Cardiac muscle cell (in vitro differentiated cells and primary cell): ENCODE data around the gene DGKB. TPM values are rescaled to one million over a fixed set of nuclear protein-coding genes. Genes with fewer than 3 reads are reported as not detected.

Experiments used
- DNase-seq, 2 donors: peaks; one replicate each; pipeline versions ENCODE4 v3.0.0 to v3.0.0-alpha.2; 2010 to 2017; ENCODE audit warnings: low read depth in 1 of 2, low spot score in 1 of 2
- H3K27ac ChIP-seq: fragments of 200-600 bp; sonication (generic); 2 replicates; pipeline ENCODE4 v1.5.1; 2016
- H3K27me3 ChIP-seq: fragments of 200-600 bp; sonication (generic); 2 replicates; pipeline ENCODE4 v1.6.0; 2016; ENCODE audit warnings: control low read depth
- H3K36me3 ChIP-seq: fragments of 200-600 bp; sonication (generic); 2 replicates; pipeline ENCODE4 v1.5.1; 2016; ENCODE audit warnings: control low read depth
- H3K4me1 ChIP-seq: fragments of 200-600 bp; sonication (generic); 2 replicates; pipeline ENCODE4 v1.8.1; 2017; ENCODE audit warnings: low read depth, mild to moderate bottlenecking, mixed run types
- H3K4me3 ChIP-seq: fragments of 200-600 bp; sonication (generic); 2 replicates; pipeline ENCODE4 v1.5.1; 2016; ENCODE audit warnings: mild to moderate bottlenecking
- H3K9me3 ChIP-seq: fragments of 200-600 bp; sonication (generic); 2 replicates; pipeline ENCODE4 v1.5.1; 2017; ENCODE audit warnings: low read depth, mild to moderate bottlenecking, control low read depth
- polyA plus RNA-seq: library from polyadenylated mRNA; unstranded; fragments of >200 nt; fragmentation: Nextera tagmentation; extraction: Ambion mirVana; gene quantifications from 2 replicates; pipeline ENCODE4 v1.2.1, GENCODE V29; 2016
- total RNA-seq: library from RNA; depleted of rRNA; stranded (reverse); fragments of >200 nt; gene quantifications from 2 replicates; pipeline ENCODE4 v1.2.3, GENCODE V29; 2016
- TF ChIP-seq, protein P1 (sequence below): IDR thresholded peaks from 2 replicates; pipeline ENCODE4 v1.5.1; 2012; ENCODE audit warnings: low read depth, mild to moderate bottlenecking, low read length

Gene DGKB
- total and polyA plus RNA-seq, 2 experiments from 2014 or later = 0.07 to 0.86 TPM

GRCh38 chr7:14436878-14437277, 465.7 kb downstream of the DGKB start:
- Histone ChIP-seq H3K4me1 (no peaks in the 10 kb centered on the region), H3K27me3 (no peaks in the 10 kb centered on the region), H3K9me3 (no peaks in the 10 kb centered on the region), H3K4me3 (no peak overlapping the region), H3K36me3 (no peaks in the 10 kb centered on the region), H3K27ac (no peak overlapping the region)
- TF ChIP-seq, protein P1, sequence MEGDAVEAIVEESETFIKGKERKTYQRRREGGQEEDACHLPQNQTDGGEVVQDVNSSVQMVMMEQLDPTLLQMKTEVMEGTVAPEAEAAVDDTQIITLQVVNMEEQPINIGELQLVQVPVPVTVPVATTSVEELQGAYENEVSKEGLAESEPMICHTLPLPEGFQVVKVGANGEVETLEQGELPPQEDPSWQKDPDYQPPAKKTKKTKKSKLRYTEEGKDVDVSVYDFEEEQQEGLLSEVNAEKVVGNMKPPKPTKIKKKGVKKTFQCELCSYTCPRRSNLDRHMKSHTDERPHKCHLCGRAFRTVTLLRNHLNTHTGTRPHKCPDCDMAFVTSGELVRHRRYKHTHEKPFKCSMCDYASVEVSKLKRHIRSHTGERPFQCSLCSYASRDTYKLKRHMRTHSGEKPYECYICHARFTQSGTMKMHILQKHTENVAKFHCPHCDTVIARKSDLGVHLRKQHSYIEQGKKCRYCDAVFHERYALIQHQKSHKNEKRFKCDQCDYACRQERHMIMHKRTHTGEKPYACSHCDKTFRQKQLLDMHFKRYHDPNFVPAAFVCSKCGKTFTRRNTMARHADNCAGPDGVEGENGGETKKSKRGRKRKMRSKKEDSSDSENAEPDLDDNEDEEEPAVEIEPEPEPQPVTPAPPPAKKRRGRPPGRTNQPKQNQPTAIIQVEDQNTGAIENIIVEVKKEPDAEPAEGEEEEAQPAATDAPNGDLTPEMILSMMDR = no peak
- no peak for DNase-seq

DNA sequence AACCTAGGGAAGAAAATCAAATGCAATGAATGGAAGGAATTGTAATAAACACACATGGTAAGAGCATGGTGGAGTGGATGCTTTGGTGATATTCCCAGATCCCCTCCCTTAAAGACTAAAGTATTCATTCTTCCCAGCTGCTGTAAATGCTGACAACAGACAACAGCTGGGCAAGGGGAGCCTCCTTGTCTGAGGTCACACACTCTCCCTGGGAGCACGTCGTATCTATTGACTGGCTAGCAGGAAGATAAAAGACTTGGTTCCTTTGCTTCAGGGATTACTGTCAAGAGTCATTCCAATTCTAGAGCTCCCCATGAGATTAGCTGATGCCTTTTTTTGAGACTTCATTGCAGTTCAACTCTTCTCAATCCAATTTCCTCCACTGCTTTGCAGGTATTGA, 469.6 kb downstream of the DGKB start:
- no peaks in the 10 kb centered on the region for H3K9me3 ChIP-seq
- no peaks in the 10 kb centered on the region for H3K36me3 ChIP-seq
- no peaks in the 10 kb centered on the region for H3K4me1 ChIP-seq
- no peak overlapping the region for H3K27ac ChIP-seq
- TF ChIP-seq, protein P1 = no peak
- no peak for DNase-seq
- no peak overlapping the region for H3K4me3 ChIP-seq
- H3K27me3 ChIP-seq = no peaks in the 10 kb centered on the region

- no peak for DNase-seq
- Histone ChIP-seq H3K9me3 (no peaks in the 10 kb centered on the region), H3K27ac (no peak overlapping the region), H3K4me1 (no peaks in the 10 kb centered on the region), H3K4me3 (no peak overlapping the region), H3K36me3 (no peaks in the 10 kb centered on the region), H3K27me3 (no peaks in the 10 kb centered on the region)
- TF ChIP-seq, protein P1 = no peak
Measured at GRCh38 chr7:14430926-14431325, 471.6 kb downstream of the DGKB start.

DNA sequence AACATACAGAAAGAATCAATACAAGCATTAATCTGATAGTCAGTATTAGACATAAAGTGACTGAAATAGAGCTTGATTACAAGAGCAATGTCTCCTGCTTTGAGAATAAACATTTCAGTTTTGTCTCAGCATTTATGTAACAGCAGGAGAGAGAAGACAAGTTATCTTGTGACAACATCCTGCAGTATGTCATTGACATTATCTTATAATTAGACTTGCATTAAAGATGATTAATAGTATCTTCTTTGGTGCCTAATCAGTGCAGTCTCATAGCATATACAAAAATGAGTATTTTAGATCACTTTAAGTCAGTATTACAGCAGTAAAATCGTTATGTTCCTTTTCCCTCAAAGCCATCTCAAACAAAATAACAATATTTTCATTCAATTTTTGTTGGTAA, 477.0 kb downstream of the DGKB start:
- Histone ChIP-seq H3K27ac (no peak overlapping the region), H3K4me1 (peaks cover 2% of the 10 kb centered on the region), H3K36me3 (no peaks in the 10 kb centered on the region), H3K27me3 (no peaks in the 10 kb centered on the region), H3K9me3 (no peaks in the 10 kb centered on the region), H3K4me3 (no peak overlapping the region)
- TF ChIP-seq, protein P1 = no peak
- DNase-seq = no peak

GRCh38 chr7:14424675-14425074, 477.9 kb downstream of the DGKB start:
- Histone ChIP-seq H3K36me3 (no peaks in the 10 kb centered on the region), H3K4me3 (no peak overlapping the region), H3K4me1 (peaks cover 11% of the 10 kb centered on the region), H3K27me3 (no peaks in the 10 kb centered on the region), H3K27ac (no peak overlapping the region), H3K9me3 (no peaks in the 10 kb centered on the region)
- DNase-seq = no peak
- TF ChIP-seq, protein P1 = no peak

DNA sequence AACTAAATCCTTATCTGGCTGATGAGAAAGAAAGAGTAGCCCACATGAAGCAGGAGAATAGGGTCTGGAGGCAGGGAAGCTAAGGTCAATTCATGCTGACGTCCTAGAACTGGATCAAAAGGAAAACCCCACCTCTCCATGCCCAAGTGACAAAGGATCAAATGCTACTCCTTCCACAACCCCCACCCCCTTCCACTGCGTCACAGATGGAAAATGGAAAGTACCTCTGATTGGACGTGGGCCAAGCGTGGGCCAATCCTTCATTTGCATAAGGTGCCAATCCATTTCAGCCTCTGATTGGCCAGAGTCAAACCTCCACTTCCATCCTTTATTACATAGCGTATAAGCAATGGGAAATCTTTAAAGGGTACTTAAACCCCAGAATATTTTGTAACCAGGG, 481.8 kb downstream of the DGKB start:
- no peaks in the 10 kb centered on the region for H3K27me3 ChIP-seq
- H3K27ac ChIP-seq = no peak overlapping the region
- DNase-seq = no peak
- H3K36me3 ChIP-seq = no peaks in the 10 kb centered on the region
- H3K4me1 ChIP-seq = peaks cover 24% of the 10 kb centered on the region
- TF ChIP-seq, protein P1 = no peak
- no peak overlapping the region for H3K4me3 ChIP-seq
- H3K9me3 ChIP-seq = no peaks in the 10 kb centered on the region
